GM12872 (cell line): ENCODE measurements around the gene RGL3.

ENCODE experiments used
- CTCF ChIP-seq: IDR thresholded peaks from 3 replicates; pipeline ENCODE4 v1.5.1; 2011; ENCODE audit warnings: low read depth, mild to moderate bottlenecking, low read length, moderate library complexity; ENCODE audit not compliant: insufficient read depth

The RGL3 gene

GRCh38 chr19:11345122-11345803 lies 73.9 kb downstream of the RGL3 start:
- TF ChIP-seq CTCF = no peak
